Endothelial cell of umbilical vein (primary cell): ENCODE measurements around the gene RXFP4. TPM values are rescaled to one million over a fixed set of nuclear protein-coding genes. Genes with fewer than 3 reads are reported as not detected.
A peak's percentile ranks its signal among the peaks of the same experiment; 100 is the strongest.

Experiments
- BruUV-seq: library from RNA; stranded (reverse); fragments of 400-500 nt; replicated peaks from 2 replicates; lab custom pipeline; 2021; lab: Mats Ljungman, UMichigan
- CTCF ChIA-PET: fragments of 300-600, 350-600 bp; sonication (Branson Sonifier 250); formaldehyde crosslinking; loops from one replicate; lab custom pipeline; 2021; ENCODE audit warnings: antibody characterized with exemption, inconsistent platforms; lab: Charles Lee
- POLR2A ChIA-PET: fragments of 300-600, 350-600 bp; sonication (Branson Sonifier 250); formaldehyde crosslinking; loops from one replicate; lab custom pipeline; 2021; ENCODE audit warnings: antibody characterized with exemption, inconsistent platforms; lab: Charles Lee
- DNase-seq: peaks from one replicate; pipeline ENCODE4 v3.0.0-alpha.2; 2011; ENCODE audit warnings: low read depth, low spot score
- FAIRE-seq: peaks from 2 replicates; lab custom pipeline; 2011; peaks lifted over from hg19 to GRCh38; lab: Jason Lieb, UNC
- H2AFZ ChIP-seq: 2 replicates; pipeline ENCODE4 v1.6.0; 2012; ENCODE audit warnings: low read depth, low read length, control low read depth, inconsistent platforms
- H3K27ac ChIP-seq: 2 replicates; pipeline ENCODE4 v1.5.1; 2011; ENCODE audit warnings: low read depth, mild to moderate bottlenecking, control low read depth, low read length, moderate library complexity; ENCODE audit not compliant: insufficient read depth
- H3K27me3 ChIP-seq, 2 experiments: 2 replicates each; pipeline versions ENCODE4 v1.6.0 to v1.6.1; 2011; ENCODE audit warnings: low read length in 2 of 2, mixed read lengths in 1 of 2; ENCODE audit not compliant: control insufficient read depth in 2 of 2, insufficient read depth in 2 of 2
- H3K36me3 ChIP-seq, 2 experiments: 2 replicates in 1 of 2; 3 replicates in 1 of 2; pipeline ENCODE4 v1.5.1; 2011; ENCODE audit warnings: low read length in 2 of 2, mild to moderate bottlenecking in 1 of 2, moderate library complexity in 1 of 2; ENCODE audit not compliant: control insufficient read depth in 2 of 2, insufficient read depth in 2 of 2; ENCODE audit errors: extremely low read depth in 1 of 2
- H3K4me1 ChIP-seq: 3 replicates; pipeline ENCODE4 v1.5.1; 2011; ENCODE audit warnings: mild to moderate bottlenecking, low read length; ENCODE audit not compliant: control insufficient read depth, insufficient read depth; ENCODE audit errors: extremely low read depth
- H3K4me2 ChIP-seq: 2 replicates; pipeline ENCODE4 v1.6.1; 2011; ENCODE audit warnings: low read length, control low read depth, mixed read lengths; ENCODE audit not compliant: insufficient read depth
- H3K4me3 ChIP-seq, 3 experiments: fragments of 200-600 bp in 1 of 3; sonication (generic), shearing (Covaris generic) in 1 of 3; replicated peaks in 1 of 3; 2 replicates each; pipeline ENCODE4 v1.5.1; 2011 to 2016; ENCODE audit warnings: control low read depth in 3 of 3, low read length in 3 of 3, mild to moderate bottlenecking in 2 of 3, inconsistent platforms in 1 of 3, low read depth in 1 of 3, moderate library complexity in 1 of 3; ENCODE audit not compliant: insufficient read depth in 1 of 3
- H3K79me2 ChIP-seq: 2 replicates; pipeline ENCODE4 v1.6.0; 2012; ENCODE audit warnings: low read length, inconsistent platforms; ENCODE audit not compliant: control insufficient read depth, insufficient read depth
- H3K9ac ChIP-seq: replicated peaks from 2 replicates; pipeline ENCODE3; 2011; ENCODE audit warnings: low read length, control low read depth; ENCODE audit not compliant: insufficient read depth; ENCODE audit errors: extremely low read depth
- H3K9me1 ChIP-seq: replicated peaks from 3 replicates; pipeline ENCODE4 v1.6.0; 2011; ENCODE audit warnings: mild to moderate bottlenecking, low read length; ENCODE audit not compliant: control insufficient read depth, insufficient read depth; ENCODE audit errors: extremely low read depth
- H3K9me3 ChIP-seq: replicated peaks from 2 replicates; pipeline ENCODE4 v1.5.1; 2012; ENCODE audit warnings: low read length, inconsistent platforms; ENCODE audit not compliant: control insufficient read depth, insufficient read depth
- H4K20me1 ChIP-seq: replicated peaks from 2 replicates; pipeline ENCODE3; 2011; ENCODE audit warnings: mild to moderate bottlenecking, low read length; ENCODE audit not compliant: control insufficient read depth, insufficient read depth; ENCODE audit errors: extremely low read depth
- EZH2 ChIP-seq: IDR thresholded peaks from 2 replicates; pipeline ENCODE4 v1.6.1; 2012; ENCODE audit warnings: borderline replicate concordance, low read depth, mild to moderate bottlenecking, moderate library complexity, low read length, inconsistent platforms; ENCODE audit not compliant: severe bottlenecking
- FOS ChIP-seq: IDR thresholded peaks from 2 replicates; pipeline ENCODE4 v1.6.1; 2011; ENCODE audit warnings: mild to moderate bottlenecking, low read length, moderate library complexity, borderline replicate concordance; ENCODE audit not compliant: insufficient read depth
- GATA2 ChIP-seq: IDR thresholded peaks from 2 replicates; pipeline ENCODE4 v1.7.0; 2011; ENCODE audit warnings: low read depth, mild to moderate bottlenecking, moderate library complexity, mixed read lengths, low read length; ENCODE audit not compliant: insufficient read length, insufficient read depth
- JUN ChIP-seq: IDR thresholded peaks from 2 replicates; pipeline ENCODE4 v1.6.1; 2011; ENCODE audit warnings: borderline replicate concordance, low read depth; ENCODE audit not compliant: insufficient read length, insufficient read depth
- MYC ChIP-seq: IDR thresholded peaks from one replicate; pipeline ENCODE4 v1.6.1; 2011; ENCODE audit warnings: mild to moderate bottlenecking, low read depth, low read length
- POLR2A ChIP-seq: IDR thresholded peaks from 2 replicates; pipeline ENCODE4 v1.6.1; 2012; ENCODE audit warnings: low read depth, mild to moderate bottlenecking, control low read depth, low read length
- POLR2AphosphoS5 ChIP-seq: IDR thresholded peaks from 2 replicates; pipeline ENCODE4 v1.6.1; 2012; ENCODE audit warnings: low read depth, mild to moderate bottlenecking, control low read depth, low read length, moderate library complexity; ENCODE audit not compliant: insufficient read depth
- dilution Hi-C: fragments of 300-500 bp; cut with MboI; formaldehyde crosslinking; loops from one replicate; pipeline ENCODE4 v1.15.0; 2019; ENCODE audit warnings: low sequenced_read_pairs; ENCODE audit not compliant: extremely low pct_ligation_motif_present
- intact Hi-C: fragments of 100-400 bp; cut with micrococcal nuclease; formaldehyde crosslinking; loops from one replicate; pipeline ENCODE4 v1.10.0; 2022
- polyA plus RNA-seq, 4 experiments: library from polyadenylated mRNA; depleted of rRNA in 3 of 4; stranded (reverse) in 3 of 4; unstranded in 1 of 4; fragments of >200 nt; gene quantifications; 2 replicates each; pipeline versions ENCODE4 v1.2.1 to v1.2.3, GENCODE V29; 2011 to 2012; ENCODE audit warnings: missing spikeins in 1 of 4
- total RNA-seq: library from RNA; stranded (reverse); gene quantifications from 2 replicates; pipeline ENCODE4 v1.2.3, GENCODE V29; 2021
- TF ChIP-seq, protein P1 (sequence below), 2 donors: IDR thresholded peaks; 1 replicate in 1 of 2; 2 replicates in 1 of 2; pipeline ENCODE4 v1.5.1; 2011; ENCODE audit warnings: low read length in 2 of 2, mild to moderate bottlenecking in 2 of 2, moderate library complexity in 2 of 2, control low read depth in 1 of 2, inconsistent platforms in 1 of 2, low read depth in 1 of 2; ENCODE audit not compliant: insufficient read depth in 1 of 2; ENCODE audit errors: extremely low read depth in 1 of 2

The RXFP4 gene
- total and polyA plus RNA-seq, 2 donors (not counting 3 experiments of a cell fraction or from before 2014, with no cell fraction given), result not detected

DNA sequence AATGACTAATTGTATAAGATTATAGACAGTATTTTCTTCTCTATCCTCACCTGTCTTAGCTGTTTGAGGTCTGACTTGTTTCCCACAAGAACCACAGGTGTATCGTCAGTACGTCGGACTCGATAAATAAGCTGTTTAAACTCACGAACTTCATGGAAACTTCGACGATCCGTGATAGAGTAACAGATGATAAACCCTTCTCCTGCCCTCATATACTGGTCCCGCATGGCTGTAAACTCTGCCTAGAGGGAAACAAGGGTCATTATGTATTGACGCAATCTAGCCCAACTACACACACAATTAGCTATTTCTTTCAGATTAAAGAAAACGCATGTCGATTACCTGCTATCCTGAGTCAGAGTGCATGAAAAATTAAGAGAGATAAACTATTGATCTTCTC is 37.2 kb upstream of the RXFP4 start:
- Histone ChIP-seq H3K27me3 (no peaks in the 10 kb centered on the region), H3K4me1 (peaks cover under 1% of the 10 kb centered on the region), H3K9me1 (no peaks in the 10 kb centered on the region), H3K9ac (no peak overlapping the region), H3K4me2 (no peak overlapping the region), H3K36me3 (peaks cover 29 to 34% of the 10 kb centered on the region in 2 experiments), H3K27ac (no peak overlapping the region), H3K4me3 (no peak overlapping the region), H3K79me2 (peaks cover 11% of the 10 kb centered on the region), H3K9me3 (no peaks in the 10 kb centered on the region), H2AFZ (no peak overlapping the region), H4K20me1 (no peaks in the 10 kb centered on the region)
- POLR2A ChIA-PET, result no interaction called here
- no TSS peak for BruUV-seq
- TF ChIP-seq EZH2, result no peak
- TF ChIP-seq GATA2, result no peak
- no peak for DNase-seq
- FAIRE-seq, result no peak
- CTCF ChIA-PET, result interaction anchor here (1.2 kb wide), 1 partner anchor 85 kb away, joined by 4 read pairs; no protein-coding TSS in a partner anchor
- intact Hi-C loops, result no loop called here
- dilution Hi-C loops, result no loop called here

DNA sequence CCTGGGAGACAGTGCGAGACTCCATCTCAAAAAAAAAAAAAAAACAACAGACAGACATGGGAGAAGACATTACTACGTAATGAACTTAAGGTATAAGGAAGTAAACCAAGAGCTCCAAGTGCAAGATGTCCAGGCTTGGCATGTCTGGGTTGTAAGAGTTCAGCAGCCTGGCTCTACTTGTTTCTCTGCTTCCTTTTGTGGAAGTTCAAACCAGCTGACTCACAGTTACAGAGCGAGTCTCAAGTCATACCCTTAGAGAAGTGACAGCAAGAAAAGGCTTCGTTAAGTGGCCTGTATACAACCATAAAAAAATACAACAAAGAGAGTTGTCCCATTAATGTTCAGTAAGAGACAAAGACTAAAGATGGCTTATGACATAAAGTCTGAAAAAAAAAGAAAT is 31.5 kb upstream of the RXFP4 start:
- CTCF ChIA-PET, result interaction anchor here (0.9 to 1.1 kb wide), 3 partner anchors 13 to 80 kb away, joined by 4 to 7 read pairs (median 4); no protein-coding TSS in a partner anchor
- peak overlapping the region; percentile 93 for H3K4me2 ChIP-seq
- H3K4me3 ChIP-seq, result peak overlapping the region in 2 of 3 experiments; percentile 67 to 85
- FAIRE-seq (peak; percentile 79), DNase-seq (peak; percentile 52)
- dilution Hi-C loops, result no loop called here
- POLR2A ChIA-PET, result interaction anchor here (1.4 kb wide), 1 partner anchor 16 kb away, joined by 3 read pairs; no protein-coding TSS in a partner anchor
- H3K36me3 ChIP-seq, result peaks cover 13 to 20% of the 10 kb centered on the region in 2 experiments
- H3K4me1 ChIP-seq, result peaks cover 13% of the 10 kb centered on the region
- H3K27me3 ChIP-seq, result no peaks in the 10 kb centered on the region
- peaks cover 20% of the 10 kb centered on the region for H3K79me2 ChIP-seq
- BruUV-seq, result no TSS peak
- no peaks in the 10 kb centered on the region for H4K20me1 ChIP-seq
- peak overlapping the region; percentile 74 for H3K9ac ChIP-seq
- peak overlapping the region; percentile 69 for H3K27ac ChIP-seq
- H3K9me3 ChIP-seq, result no peaks in the 10 kb centered on the region
- TF ChIP-seq JUN, result no peak
- peak; percentile 25 for TF ChIP-seq FOS
- TF ChIP-seq, protein P1, sequence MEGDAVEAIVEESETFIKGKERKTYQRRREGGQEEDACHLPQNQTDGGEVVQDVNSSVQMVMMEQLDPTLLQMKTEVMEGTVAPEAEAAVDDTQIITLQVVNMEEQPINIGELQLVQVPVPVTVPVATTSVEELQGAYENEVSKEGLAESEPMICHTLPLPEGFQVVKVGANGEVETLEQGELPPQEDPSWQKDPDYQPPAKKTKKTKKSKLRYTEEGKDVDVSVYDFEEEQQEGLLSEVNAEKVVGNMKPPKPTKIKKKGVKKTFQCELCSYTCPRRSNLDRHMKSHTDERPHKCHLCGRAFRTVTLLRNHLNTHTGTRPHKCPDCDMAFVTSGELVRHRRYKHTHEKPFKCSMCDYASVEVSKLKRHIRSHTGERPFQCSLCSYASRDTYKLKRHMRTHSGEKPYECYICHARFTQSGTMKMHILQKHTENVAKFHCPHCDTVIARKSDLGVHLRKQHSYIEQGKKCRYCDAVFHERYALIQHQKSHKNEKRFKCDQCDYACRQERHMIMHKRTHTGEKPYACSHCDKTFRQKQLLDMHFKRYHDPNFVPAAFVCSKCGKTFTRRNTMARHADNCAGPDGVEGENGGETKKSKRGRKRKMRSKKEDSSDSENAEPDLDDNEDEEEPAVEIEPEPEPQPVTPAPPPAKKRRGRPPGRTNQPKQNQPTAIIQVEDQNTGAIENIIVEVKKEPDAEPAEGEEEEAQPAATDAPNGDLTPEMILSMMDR (IDR thresholded peaks at IDR 0.05; ENCODE audit: extremely low read depth in 1 of 2, insufficient read depth in 1 of 2, low read depth in 1 of 2, low read length in 2 of 2), result no peak
- TF ChIP-seq POLR2A, result peak; percentile 36
- TF ChIP-seq GATA2, result no peak
- TF ChIP-seq EZH2, result no peak
- no peak for TF ChIP-seq POLR2AphosphoS5
- TF ChIP-seq MYC, result no peak
- no peaks in the 10 kb centered on the region for H3K9me1 ChIP-seq
- intact Hi-C loops, result loop anchor here (1.0 kb wide), 1 partner anchor 51 kb away; the partner anchor contains the start of gene SYT11
- H2AFZ ChIP-seq, result no peak overlapping the region
